Liver (tissue), 3 donors: Measurements from ENCODE around the gene P2RX5.

ENCODE experiments used
- CTCF ChIP-seq: fragments of 150-350 bp; IDR thresholded peaks from 2 replicates; pipeline ENCODE4 v1.5.1; 2017; ENCODE audit warnings: improper control_type of control experiment, low read depth, low read length; ENCODE audit not compliant: missing input control
- EGR1 ChIP-seq, 2 donors: IDR thresholded peaks; 2 replicates each; pipeline ENCODE4 v1.6.1; 2016 to 2018; ENCODE audit warnings: antibody characterized with exemption in 2 of 2, low read depth in 2 of 2
- HNF4G ChIP-seq: IDR thresholded peaks from 2 replicates; pipeline ENCODE4 v1.6.1; 2016; ENCODE audit warnings: antibody characterized with exemption
- RAD21 ChIP-seq, 2 donors: IDR thresholded peaks; 2 replicates each; pipeline ENCODE4 v1.6.1; 2016; ENCODE audit warnings: antibody characterized with exemption in 2 of 2, mild to moderate bottlenecking in 2 of 2
- SP1 ChIP-seq: IDR thresholded peaks from 2 replicates; pipeline ENCODE4 v1.6.1; 2018; ENCODE audit warnings: antibody characterized with exemption, mild to moderate bottlenecking
- TAF1 ChIP-seq: conservative IDR thresholded peaks from 2 replicates; pipeline ENCODE4 v1.6.1; 2016; ENCODE audit warnings: antibody characterized with exemption, mild to moderate bottlenecking
- donor health status: healthy.
- donor health status: healthy.

GRCh38 chr17:3712811-3713463 lies 17.0 kb upstream of the P2RX5 start:
- TF ChIP-seq CTCF = no peak
- no peak for TF ChIP-seq HNF4G
- no peak for TF ChIP-seq SP1
- no peak for TF ChIP-seq EGR1 (IDR thresholded peaks at IDR 0.05; ENCODE audit: low read depth in 2 of 2)
- TF ChIP-seq RAD21 (IDR thresholded peaks at IDR 0.05) = no peak
- no peak for TF ChIP-seq TAF1
